GM21447 (cell line): ENCODE data around the gene CRIM1.

Source experiments
- ATAC-seq: cut with Tn5 transposase; IDR thresholded peaks from one replicate; pipeline ENCODE4 v1.9.1; 2021; ENCODE audit not compliant: unreplicated experiment

The CRIM1 gene

GRCh38 chr2:36450466-36451196 is 95.1 kb downstream of the CRIM1 start:
- no peak for ATAC-seq

DNA sequence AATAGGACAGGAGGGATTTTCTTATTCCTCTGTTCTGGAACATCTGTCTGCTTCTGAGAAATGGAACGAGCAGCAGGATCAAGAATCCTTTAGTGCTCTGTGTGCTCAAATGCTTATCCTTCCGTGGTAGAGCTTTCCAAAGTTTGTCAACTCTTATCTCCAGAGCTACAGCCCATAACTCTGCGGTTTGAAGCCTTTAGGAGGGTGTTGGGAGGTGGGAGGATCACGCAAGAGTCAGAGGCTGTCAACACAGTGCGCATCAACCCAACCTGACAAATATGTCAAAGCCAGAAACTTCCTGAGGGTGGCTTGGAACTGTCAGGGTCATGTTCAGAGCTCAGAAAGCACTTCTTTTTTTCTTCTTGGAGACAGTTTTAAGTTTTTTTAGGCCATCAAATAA is 95.9 kb downstream of the CRIM1 start:
- no peak for ATAC-seq

DNA sequence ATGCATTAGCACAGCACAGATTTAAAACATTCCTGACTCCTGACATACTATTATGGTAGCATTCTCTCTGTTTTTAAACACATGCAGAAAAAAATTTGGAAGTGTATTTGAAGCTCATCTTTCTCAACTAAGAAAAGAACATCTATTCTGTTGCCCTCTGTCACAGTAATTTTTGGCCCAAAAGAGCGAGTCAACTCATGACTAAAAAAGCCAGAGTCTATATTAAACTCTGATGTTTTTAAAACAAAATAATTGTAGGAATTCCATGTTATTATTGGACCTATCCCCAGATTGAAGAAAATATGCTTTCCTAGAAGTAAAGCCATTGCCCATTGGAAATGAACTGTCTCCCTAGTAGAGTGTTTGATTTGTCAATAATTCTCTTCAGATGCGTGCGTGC is 96.7 kb downstream of the CRIM1 start:
- ATAC-seq: no peak

GRCh38 chr2:36453652-36454051 is 98.1 kb downstream of the CRIM1 start:
- ATAC-seq: no peak

- ATAC-seq: no peak
These were observed 99.4 kb downstream of the CRIM1 start for GRCh38 chr2:36455011-36455410.

GRCh38 chr2:36455788-36456187 is 100.2 kb downstream of the CRIM1 start:
- no peak for ATAC-seq

GRCh38 chr2:36456227-36457175 is 100.9 kb downstream of the CRIM1 start:
- no peak for ATAC-seq

DNA sequence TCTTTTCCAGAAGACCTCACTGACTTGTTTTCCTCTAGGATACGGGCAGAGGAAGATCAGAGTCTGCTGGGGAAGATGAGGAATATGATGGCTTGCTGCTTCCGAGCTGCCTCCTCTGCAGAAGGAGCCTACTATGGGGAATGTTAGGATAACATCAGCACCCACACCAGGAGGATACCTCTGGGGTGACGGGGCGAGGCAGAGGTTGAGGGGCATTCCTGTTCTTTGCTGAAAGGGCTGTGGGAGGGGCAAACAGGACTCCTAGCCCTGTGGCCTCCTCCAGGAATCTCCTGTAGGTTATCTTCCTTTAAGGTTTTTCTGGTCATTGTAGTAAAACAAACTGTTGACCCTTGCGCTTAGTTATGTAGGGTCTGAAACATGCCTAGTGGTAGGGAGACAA is 102.5 kb downstream of the CRIM1 start:
- no peak for ATAC-seq

GRCh38 chr2:36459725-36460137 is 104.2 kb downstream of the CRIM1 start:
- ATAC-seq: no peak

DNA sequence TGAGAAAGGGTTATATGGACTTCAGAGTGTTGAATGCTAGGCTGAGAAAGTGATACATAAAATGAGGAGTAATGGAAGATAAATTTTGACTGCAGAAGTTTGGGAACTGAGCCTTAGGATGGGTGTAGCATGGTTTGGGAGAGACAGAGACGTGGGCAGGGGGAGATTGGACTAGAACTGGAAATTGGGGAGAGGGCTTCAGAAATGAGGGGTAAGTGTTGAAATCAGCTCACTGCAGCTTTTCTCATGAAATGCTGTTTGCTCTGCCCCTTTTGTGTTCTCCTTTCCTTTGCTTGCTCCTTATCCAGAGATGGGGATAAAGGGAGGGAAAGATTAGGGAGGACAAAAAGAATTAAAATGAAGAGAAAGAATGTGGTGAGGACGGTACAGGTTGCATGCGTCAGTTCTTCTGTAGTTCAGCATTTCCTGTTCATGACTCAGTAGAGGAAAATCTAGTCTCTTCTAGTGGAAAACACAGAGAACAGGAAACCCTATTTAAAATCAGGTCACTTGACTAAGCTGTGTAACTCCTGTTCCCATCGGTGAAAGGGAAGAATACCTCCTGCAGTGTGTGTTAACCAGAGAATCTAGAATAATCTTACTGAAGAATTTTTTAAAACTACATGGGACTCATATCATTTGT is 105.6 kb downstream of the CRIM1 start:
- ATAC-seq: peak; percentile 71

GRCh38 chr2:36462311-36462935 is 106.8 kb downstream of the CRIM1 start:
- no peak for ATAC-seq

GRCh38 chr2:36463365-36463764 is 107.8 kb downstream of the CRIM1 start:
- no peak for ATAC-seq

GRCh38 chr2:36464006-36464721 is 108.6 kb downstream of the CRIM1 start:
- no peak for ATAC-seq

- ATAC-seq: no peak
These were observed 110.6 kb downstream of the CRIM1 start for GRCh38 chr2:36466135-36466534.

GRCh38 chr2:36468463-36469105 is 113.0 kb downstream of the CRIM1 start:
- ATAC-seq: no peak

- ATAC-seq: no peak
These were observed 113.5 kb downstream of the CRIM1 start for GRCh38 chr2:36469106-36469477.

- no peak for ATAC-seq
These were observed 114.1 kb downstream of the CRIM1 start for GRCh38 chr2:36469710-36470109.

GRCh38 chr2:36473230-36473629 is 117.7 kb downstream of the CRIM1 start:
- ATAC-seq: no peak

GRCh38 chr2:36476411-36476810 is 120.8 kb downstream of the CRIM1 start:
- ATAC-seq: no peak

- ATAC-seq: no peak
These were observed 121.7 kb downstream of the CRIM1 start for GRCh38 chr2:36477315-36477714.
